K562 (cell line): ENCODE data around the gene HVCN1. TPM values are rescaled to one million over a fixed set of nuclear protein-coding genes. Genes with fewer than 3 reads are reported as not detected.

Experiments used
- CEBPB ChIP-seq: fragments of 450-650 bp; IDR thresholded peaks from 2 replicates; pipeline ENCODE4 v1.6.1; 2016; ENCODE audit warnings: missing genetic modification characterization, missing compliant biosample characterization
- CREM ChIP-seq: IDR thresholded peaks from 2 replicates; pipeline ENCODE4 v1.6.1; 2014; ENCODE audit warnings: antibody characterized with exemption, low read depth
- CUX1 ChIP-seq: fragments of 200-800 bp; sonication (Bioruptor generic); IDR thresholded peaks from 2 replicates; pipeline ENCODE4 v1.6.1; 2016; ENCODE audit warnings: missing genetic modification characterization, missing compliant biosample characterization
- EGR1 ChIP-seq: fragments of 450-650 bp; conservative IDR thresholded peaks from 2 replicates; pipeline ENCODE4 v1.6.1; 2017; ENCODE audit warnings: mild to moderate bottlenecking
- EP300 ChIP-seq: IDR thresholded peaks from 2 replicates; pipeline ENCODE4 v1.6.1; 2012; ENCODE audit warnings: low read length, improper control_type of control experiment
- MEIS2 ChIP-seq: fragments of 450-650 bp; IDR thresholded peaks from 2 replicates; pipeline ENCODE4 v1.6.1; 2014; ENCODE audit warnings: mild to moderate bottlenecking; ENCODE audit not compliant: partially characterized antibody
- RAD21 ChIP-seq, 2 experiments: fragments of 250-450 bp in 1 of 2; fragments of 450-650 bp in 1 of 2; sonication (Bioruptor Pico) in 1 of 2; formaldehyde crosslinking in 1 of 2; IDR thresholded peaks in 1 of 2; conservative IDR thresholded peaks in 1 of 2; 2 replicates each; pipeline versions ENCODE4 v1.4.0 to v1.8.0; 2020 to 2022; ENCODE audit warnings: mild to moderate bottlenecking in 2 of 2, moderate library complexity in 1 of 2
- SMARCB1 ChIP-seq: IDR thresholded peaks from 2 replicates; pipeline ENCODE4 v1.6.1; 2011; ENCODE audit warnings: improper control_type of control experiment, low read depth; ENCODE audit not compliant: insufficient read length
- polyA plus RNA-seq, 8 experiments: library from polyadenylated mRNA; depleted of rRNA in 4 of 8; stranded (reverse) in 5 of 8; unstranded in 3 of 8; fragments of >200 nt; fragmentation: Nextera tagmentation in 2 of 8; fragmentation: Illumina TruSeq in 1 of 8; extraction: Ambion mirVana in 2 of 8; extraction: Trizol in 1 of 8; gene quantifications; 2 replicates each; pipeline versions ENCODE4 v1.2.1 to v1.2.3, GENCODE V29; 2011 to 2014; ENCODE audit warnings: inconsistent platforms in 1 of 8, missing spikeins in 1 of 8
- total RNA-seq, 7 experiments: library from RNA; depleted of rRNA in 6 of 7; stranded (reverse); fragments of >200 nt in 6 of 7; fragmentation: Illumina TruSeq in 2 of 7; extraction: Trizol in 2 of 7; gene quantifications; 2 replicates each; pipeline versions ENCODE4 v1.2.1 to v1.2.3, GENCODE V29; 2011 to 2021; ENCODE audit warnings: low replicate concordance in 1 of 7
- TF ChIP-seq, protein P1 (sequence below): sonication (generic); formaldehyde crosslinking; IDR thresholded peaks from 2 replicates; pipeline ENCODE4 v1.8.1; 2023; ENCODE audit warnings: mild to moderate bottlenecking, missing genetic modification reagents
- TF ChIP-seq, protein P2 (sequence below), 2 experiments: IDR thresholded peaks in 1 of 2; conservative IDR thresholded peaks in 1 of 2; 2 replicates each; pipeline ENCODE4 v1.6.1; 2016; ENCODE audit warnings: low read depth in 2 of 2, mild to moderate bottlenecking in 1 of 2, missing compliant biosample characterization in 1 of 2, missing genetic modification characterization in 1 of 2, moderate library complexity in 1 of 2
- TF ChIP-seq, protein P3 (sequence below): fragments of 250-450 bp; sonication (Bioruptor Pico); IDR thresholded peaks from 2 replicates; pipeline ENCODE4 v1.5.0; 2020; ENCODE audit warnings: mild to moderate bottlenecking, borderline replicate concordance

HVCN1 gene
- total and polyA plus RNA-seq, 9 of the 15 experiments (the other 6 are each of a cell fraction or from before 2014, with no cell fraction given) = 0.21 to 1.4 (median 0.74) TPM

- TF ChIP-seq MEIS2 = peak; percentile 56
- TF ChIP-seq EP300 = no peak
- TF ChIP-seq, protein P1, sequence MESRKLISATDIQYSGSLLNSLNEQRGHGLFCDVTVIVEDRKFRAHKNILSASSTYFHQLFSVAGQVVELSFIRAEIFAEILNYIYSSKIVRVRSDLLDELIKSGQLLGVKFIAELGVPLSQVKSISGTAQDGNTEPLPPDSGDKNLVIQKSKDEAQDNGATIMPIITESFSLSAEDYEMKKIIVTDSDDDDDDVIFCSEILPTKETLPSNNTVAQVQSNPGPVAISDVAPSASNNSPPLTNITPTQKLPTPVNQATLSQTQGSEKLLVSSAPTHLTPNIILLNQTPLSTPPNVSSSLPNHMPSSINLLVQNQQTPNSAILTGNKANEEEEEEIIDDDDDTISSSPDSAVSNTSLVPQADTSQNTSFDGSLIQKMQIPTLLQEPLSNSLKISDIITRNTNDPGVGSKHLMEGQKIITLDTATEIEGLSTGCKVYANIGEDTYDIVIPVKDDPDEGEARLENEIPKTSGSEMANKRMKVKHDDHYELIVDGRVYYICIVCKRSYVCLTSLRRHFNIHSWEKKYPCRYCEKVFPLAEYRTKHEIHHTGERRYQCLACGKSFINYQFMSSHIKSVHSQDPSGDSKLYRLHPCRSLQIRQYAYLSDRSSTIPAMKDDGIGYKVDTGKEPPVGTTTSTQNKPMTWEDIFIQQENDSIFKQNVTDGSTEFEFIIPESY = peak; percentile 69; the same call in 1 of the 2 replicates
- TF ChIP-seq, protein P2, sequence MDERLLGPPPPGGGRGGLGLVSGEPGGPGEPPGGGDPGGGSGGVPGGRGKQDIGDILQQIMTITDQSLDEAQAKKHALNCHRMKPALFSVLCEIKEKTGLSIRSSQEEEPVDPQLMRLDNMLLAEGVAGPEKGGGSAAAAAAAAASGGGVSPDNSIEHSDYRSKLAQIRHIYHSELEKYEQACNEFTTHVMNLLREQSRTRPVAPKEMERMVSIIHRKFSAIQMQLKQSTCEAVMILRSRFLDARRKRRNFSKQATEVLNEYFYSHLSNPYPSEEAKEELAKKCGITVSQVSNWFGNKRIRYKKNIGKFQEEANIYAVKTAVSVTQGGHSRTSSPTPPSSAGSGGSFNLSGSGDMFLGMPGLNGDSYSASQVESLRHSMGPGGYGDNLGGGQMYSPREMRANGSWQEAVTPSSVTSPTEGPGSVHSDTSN (CRISPR knock-in tag; IDR thresholded peaks at IDR 0.05; ENCODE audit: low read depth) = no peak
- TF ChIP-seq, protein P2 (tag; conservative IDR thresholded peaks at IDR 0.05; ENCODE audit: low read depth) = peak; percentile 39
- peak; percentile 48; the same call in 1 of the 2 replicates for TF ChIP-seq CEBPB
- no peak for TF ChIP-seq SMARCB1
- TF ChIP-seq RAD21 (CRISPR knock-in tag; conservative IDR thresholded peaks at IDR 0.05 in 1 of 2, IDR thresholded peaks at IDR 0.05 in 1 of 2) = peak in 1 of 2 experiments; percentile 53; a peak in 2 of 4 replicates
- TF ChIP-seq, protein P3, sequence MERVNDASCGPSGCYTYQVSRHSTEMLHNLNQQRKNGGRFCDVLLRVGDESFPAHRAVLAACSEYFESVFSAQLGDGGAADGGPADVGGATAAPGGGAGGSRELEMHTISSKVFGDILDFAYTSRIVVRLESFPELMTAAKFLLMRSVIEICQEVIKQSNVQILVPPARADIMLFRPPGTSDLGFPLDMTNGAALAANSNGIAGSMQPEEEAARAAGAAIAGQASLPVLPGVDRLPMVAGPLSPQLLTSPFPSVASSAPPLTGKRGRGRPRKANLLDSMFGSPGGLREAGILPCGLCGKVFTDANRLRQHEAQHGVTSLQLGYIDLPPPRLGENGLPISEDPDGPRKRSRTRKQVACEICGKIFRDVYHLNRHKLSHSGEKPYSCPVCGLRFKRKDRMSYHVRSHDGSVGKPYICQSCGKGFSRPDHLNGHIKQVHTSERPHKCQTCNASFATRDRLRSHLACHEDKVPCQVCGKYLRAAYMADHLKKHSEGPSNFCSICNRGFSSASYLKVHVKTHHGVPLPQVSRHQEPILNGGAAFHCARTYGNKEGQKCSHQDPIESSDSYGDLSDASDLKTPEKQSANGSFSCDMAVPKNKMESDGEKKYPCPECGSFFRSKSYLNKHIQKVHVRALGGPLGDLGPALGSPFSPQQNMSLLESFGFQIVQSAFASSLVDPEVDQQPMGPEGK (CRISPR knock-in tag) = no peak
- peak; percentile 50 for TF ChIP-seq EGR1
- TF ChIP-seq CREM = 0 out of 2 replicates have a peak, but pooled peaks have one; percentile 42
- no peak for TF ChIP-seq CUX1 (CRISPR knock-in tag)
Measured at GRCh38 chr12:110649341-110649847, 39.5 kb downstream of the HVCN1 start (continued).
